Heart right ventricle (tissue), 16 donors: ENCODE data around the gene ARMC7. TPM values are rescaled to one million over a fixed set of nuclear protein-coding genes. Genes with fewer than 3 reads are reported as not detected.
"Not testable (repeated sequence)": the region's sequence is repeated elsewhere in the genome, so short reads cannot be mapped to it uniquely, and the experiment has no call there.

Experiments
- ATAC-seq, 8 donors: fragments of 200-7000 bp; cut with Tn5 transposase; one replicate each; pipeline ENCODE4 v1.9.1; 2020; ENCODE audit warnings: mild to moderate bottlenecking in 8 of 8, moderate library complexity in 8 of 8, moderate number of reproducible peaks in 1 of 8
- DNase-seq, 2 donors: peaks; one replicate each; pipeline ENCODE4 v3.0.0-alpha.2; 2020
- H3K27ac ChIP-seq, 10 donors: fragments of 200-600 bp; sonication (generic) in 2 of 10; one replicate each; pipeline versions ENCODE4 v1.5.0 to v1.8.0; 2020 to 2022; ENCODE audit warnings: mild to moderate bottlenecking in 3 of 10
- H3K27me3 ChIP-seq, 7 donors: fragments of 200-600 bp; one replicate each; pipeline ENCODE4 v1.8.0; 2021 to 2022; ENCODE audit warnings: mild to moderate bottlenecking in 2 of 7
- H3K36me3 ChIP-seq, 9 donors: fragments of 200-600 bp; sonication (generic) in 1 of 9; one replicate each; pipeline versions ENCODE4 v1.5.0 to v1.8.0; 2020 to 2022; ENCODE audit warnings: mild to moderate bottlenecking in 2 of 9
- H3K4me1 ChIP-seq, 9 donors: fragments of 200-600 bp; sonication (generic) in 1 of 9; one replicate each; pipeline versions ENCODE4 v1.5.0 to v1.8.0; 2020 to 2022; ENCODE audit warnings: mild to moderate bottlenecking in 4 of 9
- H3K4me3 ChIP-seq, 10 donors: fragments of 200-600 bp; sonication (generic) in 2 of 10; one replicate each; pipeline versions ENCODE4 v1.5.0 to v1.8.0; 2020 to 2022; ENCODE audit warnings: mild to moderate bottlenecking in 7 of 10, moderate library complexity in 2 of 10
- H3K9me3 ChIP-seq, 11 donors: fragments of 200-600 bp in 10 of 11; sonication (generic) in 2 of 11; one replicate each; pipeline versions ENCODE4 v1.5.0 to v1.8.0; 2013 to 2022; ENCODE audit warnings: mild to moderate bottlenecking in 2 of 11, control low read depth in 1 of 11, moderate library complexity in 1 of 11
- WGBS, 2 donors: extraction: QIAGEN DNeasy Blood & Tissue Kit; methylation state at CpG; one replicate each; pipeline ENCODE4 v1.1.7; 2013; ENCODE audit warnings: inconsistent platforms in 1 of 2; 5-methylcytosine and 5-hydroxymethylcytosine counted together
- intact Hi-C, 10 donors: fragments of 100-400 bp; cut with DNase I; formaldehyde crosslinking; loops; one replicate each; pipeline versions ENCODE4 v1.11.1 to v1.14.2; 2022
- polyA plus RNA-seq, 2 donors: library from polyadenylated mRNA; stranded (reverse); fragments of 200-250 nt; gene quantifications; one replicate each; pipeline ENCODE4 v1.2.3, GENCODE V29; 2013
- total RNA-seq, 10 donors: library from RNA; stranded (reverse); fragmentation: NEBNext Ultra II Directional in 3 of 10; extraction: Animal tissue kit (Norgen Biotek cat#: 25700) in 3 of 10; gene quantifications; one replicate each; pipeline versions ENCODE4 v1.2.1 to v1.2.4, GENCODE V29; 2021 to 2023
- TF ChIP-seq, protein P1 (sequence below), 9 donors: fragments of 200-600 bp; sonication (generic) in 2 of 9; IDR thresholded peaks; one replicate each; pipeline versions ENCODE4 v1.5.0 to v1.8.0; 2021 to 2022; ENCODE audit warnings: antibody characterized with exemption in 9 of 9, mild to moderate bottlenecking in 5 of 9, moderate library complexity in 1 of 9
- donor health status: Arrhythmogenic right ventricular cardiomyopathy.
- donor health status: ischemic (EF 13 %, LVEDD 7.1; RV severe dilation, severe dysfunction).
- donor health status: healthy with polysubstance abuse.
- donor health status: DM: no; HTN: yes; CAD: no.
- donor health status: DM: no; HTN: no; CAD: no.
- donor health status: ischemic (EF 25% LVEDD 6.9; RV normal size, moderate dysfunction).
- donor health status: ischemic (EF 25% LVEDD 5.7; RV mildly dilated, moderate dysfunction).
- donor health status: healthy.
- donor health status: DM: yes; HTN: yes; CAD: no.
- donor health status: Ischemic cardiomyopathy.
- donor health status: ischemic (EF 35%, LVEDD 5.7; RV mildly dilated, moderate dysfunction).
- donor health status: nonischemic (EF 11% LVEDD 7.7; RV severe dilation, severe dysfunction).
- donor health status: DM: yes; HTN: yes; CAD: no.
- donor health status: PGD.
- donor health status: ischemic (EF 29% LVEDD 5.4; RV normal size, mild dysfunction).
- donor health status: nonischemic (EF 23%, LVEDD 6.1; RV moderate dilation, normal function).

Gene ARMC7
- total and polyA plus RNA-seq, 12 donors: 3.1 to 7.9 (median 5.2) TPM

- ATAC-seq: no peak
- H3K27me3 ChIP-seq: no peaks in the 10 kb centered on the region
Observed at GRCh38 chr17:75160211-75160610, 50.4 kb downstream of the ARMC7 start.

DNA sequence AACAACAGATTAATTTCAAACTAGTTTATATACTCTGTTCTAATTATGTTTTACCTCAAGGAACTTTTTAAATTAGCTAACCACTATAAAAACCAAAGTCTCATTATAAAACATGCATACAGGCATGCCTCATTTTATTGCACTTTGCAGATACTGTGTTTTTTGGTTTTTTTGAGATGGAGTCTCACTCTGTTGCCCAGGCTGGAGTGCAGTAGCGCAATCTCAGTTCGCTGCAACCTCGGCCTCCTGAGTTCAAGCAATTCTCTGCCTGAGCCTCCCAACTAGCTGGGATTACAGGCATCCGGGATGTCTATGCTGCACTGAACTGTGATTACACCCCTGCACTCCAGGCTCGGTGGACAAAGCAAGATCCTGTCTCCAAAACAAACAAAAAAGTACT is 53.3 kb downstream of the ARMC7 start:
- ATAC-seq: no peak
- H3K27me3 ChIP-seq: no peaks in the 10 kb centered on the region
- H3K27ac ChIP-seq: no peak overlapping the region
- TF ChIP-seq, protein P1, sequence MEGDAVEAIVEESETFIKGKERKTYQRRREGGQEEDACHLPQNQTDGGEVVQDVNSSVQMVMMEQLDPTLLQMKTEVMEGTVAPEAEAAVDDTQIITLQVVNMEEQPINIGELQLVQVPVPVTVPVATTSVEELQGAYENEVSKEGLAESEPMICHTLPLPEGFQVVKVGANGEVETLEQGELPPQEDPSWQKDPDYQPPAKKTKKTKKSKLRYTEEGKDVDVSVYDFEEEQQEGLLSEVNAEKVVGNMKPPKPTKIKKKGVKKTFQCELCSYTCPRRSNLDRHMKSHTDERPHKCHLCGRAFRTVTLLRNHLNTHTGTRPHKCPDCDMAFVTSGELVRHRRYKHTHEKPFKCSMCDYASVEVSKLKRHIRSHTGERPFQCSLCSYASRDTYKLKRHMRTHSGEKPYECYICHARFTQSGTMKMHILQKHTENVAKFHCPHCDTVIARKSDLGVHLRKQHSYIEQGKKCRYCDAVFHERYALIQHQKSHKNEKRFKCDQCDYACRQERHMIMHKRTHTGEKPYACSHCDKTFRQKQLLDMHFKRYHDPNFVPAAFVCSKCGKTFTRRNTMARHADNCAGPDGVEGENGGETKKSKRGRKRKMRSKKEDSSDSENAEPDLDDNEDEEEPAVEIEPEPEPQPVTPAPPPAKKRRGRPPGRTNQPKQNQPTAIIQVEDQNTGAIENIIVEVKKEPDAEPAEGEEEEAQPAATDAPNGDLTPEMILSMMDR (IDR thresholded peaks at IDR 0.05): no peak
- intact Hi-C loops: loop anchor here in 2 of 10 donors (10.0 kb wide), 2 partner anchors 48 to 98 kb away; no protein-coding TSS in a partner anchor
- no peaks in the 10 kb centered on the region for H3K4me1 ChIP-seq
- H3K9me3 ChIP-seq: no peaks in the 10 kb centered on the region
- no peak for DNase-seq
- peaks cover 0 to 64% (median 28%) of the 10 kb centered on the region in 9 donors for H3K36me3 ChIP-seq
- H3K4me3 ChIP-seq: no peak overlapping the region
- 92 to 93% methylated on average over 5 of the region's 5 CpGs for WGBS, 2 donors

More at GRCh38 chr17:75160211-75160610, 50.4 kb downstream of the ARMC7 start:
- Histone ChIP-seq H3K9me3 (no peaks in the 10 kb centered on the region), H3K36me3 (peaks cover 0 to 35% (median 15%) of the 10 kb centered on the region in 9 donors), H3K4me1 (peaks cover 0 to under 1% (median 0%) of the 10 kb centered on the region in 9 donors), H3K4me3 (no peak overlapping the region), H3K27ac (no peak overlapping the region)
- TF ChIP-seq, protein P1 (IDR thresholded peaks at IDR 0.05): no peak
- 92 to 95% methylated on average over 5 of the region's 5 CpGs for WGBS, 2 donors
- no peak for DNase-seq
- intact Hi-C loops: loop anchor here in 2 of 10 donors (10.0 kb wide), 2 partner anchors 45 to 95 kb away; no protein-coding TSS in a partner anchor

DNA sequence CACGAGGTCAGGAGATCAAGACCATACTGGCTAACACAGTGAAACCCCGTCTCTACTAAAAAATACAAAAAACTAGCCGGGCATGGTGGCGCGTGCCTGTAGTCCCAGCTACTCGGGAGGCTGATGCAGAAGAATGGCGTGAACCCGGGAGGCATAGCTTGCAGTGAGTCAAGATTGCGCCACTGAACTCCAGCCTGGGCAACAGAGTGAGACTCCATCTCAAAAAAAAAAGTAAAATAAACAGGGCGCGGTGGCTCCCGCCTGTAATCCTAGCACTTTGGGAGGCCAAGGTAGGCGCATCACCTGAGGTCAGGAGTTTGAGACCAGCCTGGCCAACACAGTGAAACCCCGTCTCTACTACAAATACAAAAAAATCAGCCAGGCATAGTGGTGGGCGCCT is 54.8 kb downstream of the ARMC7 start:
- not testable (repeated sequence) for H3K4me1 ChIP-seq, H3K27ac ChIP-seq, H3K27me3 ChIP-seq, H3K4me3 ChIP-seq, ATAC-seq, H3K9me3 ChIP-seq, DNase-seq
- 97% methylated on average over 15 of the region's 15 CpGs for WGBS, 2 donors
- intact Hi-C loops: loop anchor here in 2 of 10 donors (10.0 kb wide), 2 partner anchors 50 to 100 kb away; no protein-coding TSS in a partner anchor
- H3K36me3 ChIP-seq: peaks cover 0 to 72% (median 23%) of the 10 kb centered on the region in 9 donors

DNA sequence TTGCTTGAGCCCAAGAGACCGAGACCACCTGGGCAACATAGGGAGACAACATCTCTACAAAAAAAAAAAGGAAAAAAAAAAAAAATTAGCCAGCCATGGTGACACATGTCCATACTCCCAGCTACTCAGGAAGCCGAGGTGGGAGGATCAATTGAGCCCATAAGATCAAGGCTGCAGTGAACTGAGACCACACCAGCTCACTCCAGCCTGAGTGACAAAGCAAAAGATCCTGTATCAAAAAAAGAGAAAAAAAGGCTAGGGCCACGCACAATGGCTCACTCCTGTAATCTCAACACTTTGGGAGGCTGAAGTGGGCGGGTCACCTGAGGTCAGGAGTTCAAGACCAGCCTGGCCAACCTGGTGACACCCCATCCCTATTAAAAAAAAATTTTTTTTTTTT is 59.2 kb downstream of the ARMC7 start:
- TF ChIP-seq, protein P1 (IDR thresholded peaks at IDR 0.05): no peak
- intact Hi-C loops: loop anchor here in 2 of 10 donors (10.0 kb wide), 2 partner anchors 54 to 104 kb away; no protein-coding TSS in a partner anchor
- Histone ChIP-seq H3K27me3 (no peaks in the 10 kb centered on the region), H3K36me3 (peaks cover 0 to 100% (median 46%) of the 10 kb centered on the region in 9 donors), H3K9me3 (no peaks in the 10 kb centered on the region), H3K4me1 (peaks cover 0 to 19% (median 5%) of the 10 kb centered on the region in 9 donors), H3K4me3 (no peak overlapping the region), H3K27ac (no peak overlapping the region)
- ATAC-seq (no peak), DNase-seq (no peak)
- 88 to 91% methylated on average over 4 of the region's 4 CpGs for WGBS, 2 donors

DNA sequence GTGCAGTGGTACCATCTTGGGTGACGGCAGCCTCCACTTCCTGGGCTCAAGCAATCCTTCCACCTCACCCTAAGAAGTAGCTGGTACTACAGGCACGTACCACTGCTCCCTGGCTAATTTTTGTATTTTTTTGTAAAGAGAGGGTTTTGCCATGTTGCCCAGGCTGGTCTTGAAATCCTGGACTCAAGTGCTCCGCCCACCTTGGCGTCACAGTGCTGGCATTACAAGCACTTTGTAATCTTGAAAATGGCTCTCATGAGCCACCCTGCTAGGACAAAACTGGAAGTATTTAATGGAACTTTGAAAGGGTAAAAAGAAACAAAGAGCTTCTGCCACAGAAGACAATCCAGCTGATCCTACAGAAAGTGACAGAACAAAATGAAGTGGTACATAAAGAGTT is 63.8 kb downstream of the ARMC7 start:
- intact Hi-C loops: loop anchor here in 7 of 10 donors (5.0 to 10.0 kb wide), 4 partner anchors 56 to 109 kb away; no protein-coding TSS in a partner anchor
- Histone ChIP-seq H3K27ac (no peak overlapping the region), H3K4me3 (no peak overlapping the region), H3K36me3 (peaks cover 0 to 100% (median 57%) of the 10 kb centered on the region in 9 donors), H3K27me3 (no peaks in the 10 kb centered on the region), H3K4me1 (peaks cover 0 to 21% (median 6%) of the 10 kb centered on the region in 9 donors), H3K9me3 (no peaks in the 10 kb centered on the region)
- WGBS, 2 donors: 85% methylated on average over 4 of the region's 4 CpGs
- ATAC-seq: no peak
- no peak for DNase-seq
- TF ChIP-seq, protein P1 (IDR thresholded peaks at IDR 0.05): no peak
